ENCODE results near the gene NPB.
"Not testable (repeated sequence)": the region's sequence is repeated elsewhere in the genome, so short reads cannot be mapped to it uniquely, and the experiment has no call there.

Gene NPB

GRCh38 chr17:81916234-81917001 is 14.4 kb downstream of the NPB start:
- peaks cover 7% of the 10 kb centered on the region for H3K4me1 ChIP-seq (ENCODE audit: control insufficient read depth, insufficient read depth, low read length, poor library complexity, severe bottlenecking)
- H3K9me3 ChIP-seq (ENCODE audit: control insufficient read depth, low read length) = no peaks in the 10 kb centered on the region
- peaks cover 66% of the 10 kb centered on the region for H3K36me3 ChIP-seq (ENCODE audit: control insufficient read depth, insufficient read depth, low read length)
- WGBS, 2 experiments (ENCODE audit: insufficient coverage in 2 of 2) = 86 to 95% methylated on average over 16 to 17 of the region's 21 CpGs
- peak overlapping the region; percentile 65 for H3K4me3 ChIP-seq (ENCODE audit: extremely low read depth, insufficient read depth, low read length, poor library complexity, severe bottlenecking)
- H3K27ac ChIP-seq (ENCODE audit: low read depth, low read length, severe bottlenecking) = no peak overlapping the region

DNA sequence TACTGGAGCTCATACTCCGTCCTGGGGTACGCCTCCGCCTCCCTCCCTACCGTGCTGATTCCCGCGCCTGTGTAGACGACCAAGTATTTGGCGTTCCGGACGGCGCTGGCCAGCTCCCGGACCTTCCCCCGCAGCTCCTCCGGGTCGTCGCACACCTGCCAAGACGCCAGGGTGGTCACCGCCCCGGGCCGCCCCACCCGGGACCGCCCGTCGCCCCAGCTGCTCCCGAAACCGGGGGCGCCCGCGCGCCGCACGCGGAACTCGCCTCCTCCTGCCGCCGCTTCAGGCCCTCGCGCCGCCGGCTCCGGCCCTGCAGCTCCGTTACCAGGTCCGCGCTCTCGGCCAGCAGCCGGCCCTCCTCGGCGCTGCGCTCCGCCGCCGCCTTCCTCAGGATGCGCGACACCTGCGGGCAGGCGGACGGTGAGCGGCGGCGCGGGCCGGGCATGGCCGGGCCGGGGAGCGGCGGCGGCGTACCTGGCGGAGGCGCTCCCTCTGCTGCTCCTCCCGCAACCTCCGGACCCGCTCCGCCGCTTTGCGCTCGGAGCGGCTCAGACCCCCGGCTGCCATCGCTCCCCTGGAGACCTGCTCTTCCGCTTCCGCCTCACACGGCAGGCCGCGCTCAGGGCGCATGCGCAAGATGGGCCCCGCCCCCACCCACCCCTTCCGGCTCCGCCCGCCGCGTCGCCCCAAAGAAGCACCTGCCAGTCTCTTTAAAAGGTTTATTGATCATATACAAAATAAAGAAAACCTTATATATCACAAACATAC is 15.7 kb downstream of the NPB start, which contains the start of gene SIRT7:
Gene SIRT7 (minus strand): TSS at position 612 of the 768 bp plus-strand sequence. CDS start 45 bp downstream, at position 567.
- Histone ChIP-seq H3K27ac (ENCODE audit: low read depth, low read length, severe bottlenecking) (no peak within 1 kb of the TSS), H3K9me3 (ENCODE audit: control insufficient read depth, low read length) (no peaks in the 10 kb centered on the region), H3K4me3 (ENCODE audit: extremely low read depth, insufficient read depth, low read length, poor library complexity, severe bottlenecking) (peak within 1 kb of the TSS; percentile 65), H3K4me1 (ENCODE audit: control insufficient read depth, insufficient read depth, low read length, poor library complexity, severe bottlenecking) (peaks cover 7% of the 10 kb centered on the region), H3K36me3 (ENCODE audit: control insufficient read depth, insufficient read depth, low read length) (peaks cover 65% of the 10 kb centered on the region)
- WGBS, 2 experiments (ENCODE audit: insufficient coverage in 2 of 2) = 1 to 2% methylated on average over 58 to 82 of the region's 94 CpGs

DNA sequence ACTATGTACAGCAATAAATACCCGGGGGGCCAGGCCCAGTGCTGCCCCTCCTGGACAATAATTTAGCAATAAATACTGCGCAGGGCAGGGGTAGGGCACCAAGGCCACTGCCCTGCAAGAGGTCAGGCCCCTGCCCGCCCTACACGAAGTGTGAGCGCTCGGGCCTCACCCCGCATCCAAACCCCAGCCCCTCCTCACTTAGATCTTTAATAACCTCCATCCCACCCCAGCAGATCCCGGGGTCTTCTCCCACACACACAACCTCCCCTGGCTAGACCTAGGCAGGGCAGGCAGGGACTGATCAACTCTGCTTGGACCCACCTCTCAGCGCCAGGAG is 16.3 kb downstream of the NPB start:
- WGBS, 2 experiments (ENCODE audit: insufficient coverage in 2 of 2) = 0 to 72% methylated on average over 1 to 4 of the region's 9 CpGs
- H3K27ac ChIP-seq (ENCODE audit: low read depth, low read length, severe bottlenecking); H3K4me3 ChIP-seq (ENCODE audit: extremely low read depth, insufficient read depth, low read length, poor library complexity, severe bottlenecking); H3K4me1 ChIP-seq (ENCODE audit: control insufficient read depth, insufficient read depth, low read length, poor library complexity, severe bottlenecking); H3K9me3 ChIP-seq (ENCODE audit: control insufficient read depth, low read length): not testable (repeated sequence)
- H3K36me3 ChIP-seq (ENCODE audit: control insufficient read depth, insufficient read depth, low read length) = peaks cover 62% of the 10 kb centered on the region

- Histone ChIP-seq H3K9me3 (ENCODE audit: control insufficient read depth, low read length) (no peaks in the 10 kb centered on the region), H3K4me3 (ENCODE audit: extremely low read depth, insufficient read depth, low read length, poor library complexity, severe bottlenecking) (no peak overlapping the region), H3K4me1 (ENCODE audit: control insufficient read depth, insufficient read depth, low read length, poor library complexity, severe bottlenecking) (peaks cover 13% of the 10 kb centered on the region), H3K27ac (ENCODE audit: low read depth, low read length, severe bottlenecking) (no peak overlapping the region), H3K36me3 (ENCODE audit: control insufficient read depth, insufficient read depth, low read length) (peaks cover 55% of the 10 kb centered on the region)
- WGBS, 2 experiments (ENCODE audit: insufficient coverage in 2 of 2) = 91 to 97% methylated on average over 8 to 13 of the region's 15 CpGs
Measured at GRCh38 chr17:81918832-81919545, 17.0 kb downstream of the NPB start.

GRCh38 chr17:81920612-81921536 is 18.8 kb downstream of the NPB start:
- 95 to 97% methylated on average over 24 to 28 of the region's 33 CpGs for WGBS, 2 experiments (ENCODE audit: insufficient coverage in 2 of 2)
- H3K36me3 ChIP-seq (ENCODE audit: control insufficient read depth, insufficient read depth, low read length) = peaks cover 37% of the 10 kb centered on the region
- no peak overlapping the region for H3K4me3 ChIP-seq (ENCODE audit: extremely low read depth, insufficient read depth, low read length, poor library complexity, severe bottlenecking)
- H3K27ac ChIP-seq (ENCODE audit: low read depth, low read length, severe bottlenecking) = no peak overlapping the region
- peaks cover 30% of the 10 kb centered on the region for H3K4me1 ChIP-seq (ENCODE audit: control insufficient read depth, insufficient read depth, low read length, poor library complexity, severe bottlenecking)
- H3K9me3 ChIP-seq (ENCODE audit: control insufficient read depth, low read length) = no peaks in the 10 kb centered on the region

GRCh38 chr17:81921537-81921862 is 19.5 kb downstream of the NPB start:
- Histone ChIP-seq H3K27ac (ENCODE audit: low read depth, low read length, severe bottlenecking) (no peak overlapping the region), H3K4me1 (ENCODE audit: control insufficient read depth, insufficient read depth, low read length, poor library complexity, severe bottlenecking) (peaks cover 34% of the 10 kb centered on the region), H3K36me3 (ENCODE audit: control insufficient read depth, insufficient read depth, low read length) (peaks cover 32% of the 10 kb centered on the region), H3K9me3 (ENCODE audit: control insufficient read depth, low read length) (no peaks in the 10 kb centered on the region), H3K4me3 (ENCODE audit: extremely low read depth, insufficient read depth, low read length, poor library complexity, severe bottlenecking) (no peak overlapping the region)
- WGBS, 2 experiments (ENCODE audit: insufficient coverage in 2 of 2) = no CpG with 5 or more reads among the region's 3 CpGs

DNA sequence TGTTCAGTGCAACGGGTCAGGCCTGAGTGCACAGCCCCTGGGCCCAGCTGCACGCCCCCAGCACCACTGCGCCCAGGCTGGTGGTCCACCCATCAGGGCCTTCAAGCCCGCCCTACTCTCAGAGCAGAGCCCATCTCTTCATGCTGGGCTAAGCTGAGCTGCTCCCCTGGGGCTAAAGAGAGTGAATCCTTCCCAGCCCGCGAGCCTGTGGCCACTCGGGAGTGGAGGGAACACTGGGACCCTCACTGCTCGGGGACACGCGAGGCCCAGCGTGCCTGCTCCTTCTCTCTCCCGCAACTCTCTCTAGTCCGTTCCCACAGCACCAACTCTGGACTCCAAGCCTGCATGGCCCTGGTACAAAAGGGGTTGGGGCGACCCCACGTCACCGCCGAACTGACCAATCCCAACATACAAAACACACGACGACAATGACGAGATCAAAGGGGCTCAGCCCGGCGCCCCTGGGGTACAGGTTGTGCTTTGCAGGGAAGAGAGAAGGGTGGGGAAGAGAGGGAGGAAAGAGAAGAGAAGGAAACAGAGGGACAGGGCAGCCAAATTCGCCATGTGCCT is 20.0 kb downstream of the NPB start:
- no peak overlapping the region for H3K4me3 ChIP-seq (ENCODE audit: extremely low read depth, insufficient read depth, low read length, poor library complexity, severe bottlenecking)
- H3K27ac ChIP-seq (ENCODE audit: low read depth, low read length, severe bottlenecking) = no peak overlapping the region
- 95% methylated on average over 14 to 23 of the region's 23 CpGs for WGBS, 2 experiments (ENCODE audit: insufficient coverage in 2 of 2)

DNA sequence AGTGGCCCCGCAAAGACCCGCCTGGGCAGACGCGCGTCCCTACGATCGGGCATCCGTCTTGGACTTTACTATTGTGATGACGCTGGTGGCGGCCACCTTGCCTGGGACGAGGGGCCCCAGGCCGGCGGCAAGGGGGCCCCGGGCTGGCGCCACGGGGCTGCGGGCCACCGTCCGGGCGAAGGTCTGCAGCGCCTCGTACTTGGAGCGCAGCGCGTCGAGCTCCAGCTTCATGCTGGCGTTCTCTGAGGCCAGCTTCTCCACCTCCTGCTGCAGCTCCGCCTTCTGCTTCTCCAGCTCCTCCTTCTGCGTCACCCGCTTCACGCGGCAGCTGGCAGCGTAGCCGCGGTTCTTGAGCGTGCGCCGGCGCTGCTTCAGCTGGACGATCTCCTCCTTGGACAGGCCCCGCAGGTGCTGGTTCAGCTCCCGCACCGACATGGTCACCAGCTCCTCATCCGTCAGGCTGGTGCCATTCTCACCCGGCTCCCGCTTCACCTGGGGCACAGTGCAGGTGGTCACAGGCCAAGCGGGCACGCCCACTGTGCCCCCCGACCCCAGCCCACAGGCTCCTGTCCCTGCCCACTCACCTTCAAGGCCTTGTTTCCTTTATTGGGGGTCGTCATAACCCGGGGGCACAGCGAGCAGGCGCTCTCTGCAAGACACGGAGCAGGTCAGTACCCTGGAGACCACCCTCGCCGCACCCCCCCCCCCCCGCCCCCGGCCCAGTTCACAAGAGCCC is 20.7 kb downstream of the NPB start:
- Histone ChIP-seq H3K4me1 (ENCODE audit: control insufficient read depth, insufficient read depth, low read length, poor library complexity, severe bottlenecking) (peaks cover 27% of the 10 kb centered on the region), H3K27ac (ENCODE audit: low read depth, low read length, severe bottlenecking) (peak overlapping the region; percentile 83), H3K4me3 (ENCODE audit: extremely low read depth, insufficient read depth, low read length, poor library complexity, severe bottlenecking) (no peak overlapping the region), H3K9me3 (ENCODE audit: control insufficient read depth, low read length) (no peaks in the 10 kb centered on the region), H3K36me3 (ENCODE audit: control insufficient read depth, insufficient read depth, low read length) (peaks cover 32% of the 10 kb centered on the region)
- 95 to 96% methylated on average over 50 of the region's 58 CpGs for WGBS, 2 experiments (ENCODE audit: insufficient coverage in 2 of 2)

More for the DNA sequence above, 20.0 kb downstream of the NPB start:
- no peaks in the 10 kb centered on the region for H3K9me3 ChIP-seq (ENCODE audit: control insufficient read depth, low read length)
- H3K36me3 ChIP-seq (ENCODE audit: control insufficient read depth, insufficient read depth, low read length) = peaks cover 32% of the 10 kb centered on the region
- peaks cover 30% of the 10 kb centered on the region for H3K4me1 ChIP-seq (ENCODE audit: control insufficient read depth, insufficient read depth, low read length, poor library complexity, severe bottlenecking)

- Histone ChIP-seq H3K4me1 (ENCODE audit: control insufficient read depth, insufficient read depth, low read length, poor library complexity, severe bottlenecking) (peaks cover 27% of the 10 kb centered on the region), H3K27ac (ENCODE audit: low read depth, low read length, severe bottlenecking) (peak overlapping the region; percentile 83), H3K4me3 (ENCODE audit: extremely low read depth, insufficient read depth, low read length, poor library complexity, severe bottlenecking) (peak overlapping the region; percentile 21), H3K36me3 (ENCODE audit: control insufficient read depth, insufficient read depth, low read length) (peaks cover 32% of the 10 kb centered on the region), H3K9me3 (ENCODE audit: control insufficient read depth, low read length) (no peaks in the 10 kb centered on the region)
- WGBS, 2 experiments (ENCODE audit: insufficient coverage in 2 of 2) = 18 to 24% methylated on average over 23 to 27 of the region's 32 CpGs
Measured at GRCh38 chr17:81923302-81924260, 21.5 kb downstream of the NPB start.

All from mesodermal cell (in vitro differentiated cells).